Measurements from ENCODE around the gene TUBB1. TPM values are rescaled to one million over a fixed set of nuclear protein-coding genes. Genes with fewer than 3 reads are reported as not detected.
A peak's percentile ranks its signal among the peaks of the same experiment; 100 is the strongest.
"Not testable (repeated sequence)": the region's sequence is repeated elsewhere in the genome, so short reads cannot be mapped to it uniquely, and the experiment has no call there.

TUBB1 gene
- polyA plus RNA-seq, 1 donor from 2014 or later, result 7.8 TPM

- Mint-ChIP-seq H3K9me3 (no peaks in the 10 kb centered on the region), H3K27ac (peak overlapping the region in 2 of 3 donors; percentile 80 to 88), H3K27me3 (no peaks in the 10 kb centered on the region), H3K4me1 (peaks cover 29 to 48% (median 38%) of the 10 kb centered on the region in 3 donors), H3K36me3 (peaks cover 4% of the 10 kb centered on the region), H3K4me3 (peak overlapping the region; percentile 89 to 98 (median 97))
These were observed 11.8 kb downstream of the TUBB1 start for GRCh38 chr20:59030911-59031563.

- H3K4me1 Mint-ChIP-seq, result peaks cover 29 to 44% (median 38%) of the 10 kb centered on the region in 3 donors
- H3K4me3 Mint-ChIP-seq, result peak overlapping the region; percentile 89 to 98 (median 97)
- H3K9me3 Mint-ChIP-seq, result no peaks in the 10 kb centered on the region
- H3K27ac Mint-ChIP-seq, result peak overlapping the region; percentile 80 to 95 (median 88)
- H3K36me3 Mint-ChIP-seq, result peaks cover 4% of the 10 kb centered on the region
- no peaks in the 10 kb centered on the region for H3K27me3 Mint-ChIP-seq
These were observed 12.4 kb downstream of the TUBB1 start for GRCh38 chr20:59031564-59032022.

- Mint-ChIP-seq H3K9me3 (no peaks in the 10 kb centered on the region), H3K27me3 (no peaks in the 10 kb centered on the region), H3K4me3 (peak within 1 kb of the TSS; percentile 89 to 98 (median 97)), H3K36me3 (peaks cover 8% of the 10 kb centered on the region), H3K4me1 (peaks cover 27 to 41% (median 38%) of the 10 kb centered on the region in 3 donors), H3K27ac (peak within 1 kb of the TSS; percentile 80 to 95 (median 88))
These were observed 12.9 kb downstream of the TUBB1 start, which contains the start of gene ATP5F1E for GRCh38 chr20:59032023-59032712. ATP5F1E (minus strand) TSS chr20:59032335; CDS start chr20:59032251, 84 bp downstream.

GRCh38 chr20:59032713-59033059 lies 13.5 kb downstream of the TUBB1 start:
- Mint-ChIP-seq H3K27ac (peak overlapping the region; percentile 80 to 91 (median 88)), H3K27me3 (no peaks in the 10 kb centered on the region), H3K36me3 (peaks cover 10% of the 10 kb centered on the region), H3K9me3 (no peaks in the 10 kb centered on the region), H3K4me1 (peaks cover 25 to 38% (median 38%) of the 10 kb centered on the region in 3 donors), H3K4me3 (peak overlapping the region; percentile 86 to 98 (median 94))

- H3K27me3 Mint-ChIP-seq, result no peaks in the 10 kb centered on the region
- no peaks in the 10 kb centered on the region for H3K9me3 Mint-ChIP-seq
- peaks cover 25 to 38% (median 36%) of the 10 kb centered on the region in 3 donors for H3K4me1 Mint-ChIP-seq
- peak overlapping the region; percentile 86 to 98 (median 94) for H3K4me3 Mint-ChIP-seq
- H3K27ac Mint-ChIP-seq, result peak overlapping the region; percentile 80 to 91 (median 88)
- H3K36me3 Mint-ChIP-seq, result peaks cover 10% of the 10 kb centered on the region
These were observed 13.9 kb downstream of the TUBB1 start for GRCh38 chr20:59033093-59033492.

- Mint-ChIP-seq H3K27ac (peak overlapping the region in 2 of 3 donors; percentile 25 to 74), H3K27me3 (no peaks in the 10 kb centered on the region)
These were observed 14.5 kb downstream of the TUBB1 start for GRCh38 chr20:59033616-59034165.

GRCh38 chr20:59035381-59035780 lies 16.2 kb downstream of the TUBB1 start:
- H3K36me3 Mint-ChIP-seq, result peaks cover 10% of the 10 kb centered on the region
- peak overlapping the region in 1 of 3 donors; percentile 16 for H3K27ac Mint-ChIP-seq
- peak overlapping the region in 1 of 4 donors; percentile 68 for H3K4me3 Mint-ChIP-seq
- H3K27me3 Mint-ChIP-seq, result no peaks in the 10 kb centered on the region
- H3K9me3 Mint-ChIP-seq, result no peaks in the 10 kb centered on the region
- peaks cover 22 to 37% (median 32%) of the 10 kb centered on the region in 3 donors for H3K4me1 Mint-ChIP-seq

More at GRCh38 chr20:59033616-59034165, 14.5 kb downstream of the TUBB1 start:
- Mint-ChIP-seq H3K9me3 (no peaks in the 10 kb centered on the region), H3K4me3 (peak overlapping the region in 2 of 4 donors; percentile 80 to 81), H3K4me1 (peaks cover 22 to 35% (median 33%) of the 10 kb centered on the region in 3 donors), H3K36me3 (peaks cover 10% of the 10 kb centered on the region)

GRCh38 chr20:59037386-59037785 lies 18.2 kb downstream of the TUBB1 start:
- no peaks in the 10 kb centered on the region for H3K9me3 Mint-ChIP-seq
- peak overlapping the region in 1 of 3 donors; percentile 17 for H3K27ac Mint-ChIP-seq
- H3K27me3 Mint-ChIP-seq, result no peaks in the 10 kb centered on the region
- H3K4me3 Mint-ChIP-seq, result peak overlapping the region in 1 of 4 donors; percentile 12
- peaks cover 10% of the 10 kb centered on the region for H3K36me3 Mint-ChIP-seq
- peaks cover 23 to 38% (median 32%) of the 10 kb centered on the region in 3 donors for H3K4me1 Mint-ChIP-seq

- Mint-ChIP-seq H3K27ac (peak overlapping the region in 1 of 3 donors; percentile 23), H3K4me1 (peaks cover 31 to 48% (median 36%) of the 10 kb centered on the region in 3 donors), H3K4me3 (peak overlapping the region in 2 of 4 donors; percentile 32 to 82), H3K36me3 (peaks cover 10% of the 10 kb centered on the region), H3K27me3 (no peaks in the 10 kb centered on the region), H3K9me3 (no peaks in the 10 kb centered on the region)
These were observed 20.0 kb downstream of the TUBB1 start for GRCh38 chr20:59039233-59039632.

- no peaks in the 10 kb centered on the region for H3K9me3 Mint-ChIP-seq
- H3K27me3 Mint-ChIP-seq, result no peaks in the 10 kb centered on the region
- H3K4me3 Mint-ChIP-seq, result peak overlapping the region; percentile 60 to 94 (median 87)
- H3K27ac Mint-ChIP-seq, result peak overlapping the region; percentile 55 to 94 (median 85)
- peaks cover 6% of the 10 kb centered on the region for H3K36me3 Mint-ChIP-seq
- H3K4me1 Mint-ChIP-seq, result peaks cover 37 to 48% (median 43%) of the 10 kb centered on the region in 3 donors
These were observed 21.4 kb downstream of the TUBB1 start for GRCh38 chr20:59040667-59041066.

- Mint-ChIP-seq H3K4me1 (peaks cover 37 to 48% (median 43%) of the 10 kb centered on the region in 3 donors), H3K4me3 (peak overlapping the region; percentile 82 to 95 (median 91)), H3K27ac (peak overlapping the region in 2 of 3 donors; percentile 85 to 94)
These were observed 22.3 kb downstream of the TUBB1 start for GRCh38 chr20:59041487-59041886.

GRCh38 chr20:59042151-59042795 lies 23.0 kb downstream of the TUBB1 start, which contains the start of gene PRELID3B:
PRELID3B (minus strand) TSS chr20:59042786; CDS start chr20:59042730, 56 bp downstream.
- H3K4me1 Mint-ChIP-seq, result peaks cover 37 to 47% (median 46%) of the 10 kb centered on the region in 3 donors
- H3K9me3 Mint-ChIP-seq, result no peaks in the 10 kb centered on the region
- H3K36me3 Mint-ChIP-seq, result peaks cover under 1% of the 10 kb centered on the region
- H3K4me3 Mint-ChIP-seq, result peak within 1 kb of the TSS; percentile 82 to 97 (median 94)
- H3K27ac Mint-ChIP-seq, result peak within 1 kb of the TSS; percentile 85 to 95 (median 94)
- H3K27me3 Mint-ChIP-seq, result no peaks in the 10 kb centered on the region

More at GRCh38 chr20:59041487-59041886, 22.3 kb downstream of the TUBB1 start:
- H3K36me3 Mint-ChIP-seq, H3K27me3 Mint-ChIP-seq, H3K9me3 Mint-ChIP-seq: not testable (repeated sequence)

GRCh38 chr20:59042796-59043631 lies 23.8 kb downstream of the TUBB1 start:
- no peaks in the 10 kb centered on the region for H3K27me3 Mint-ChIP-seq
- H3K36me3 Mint-ChIP-seq, result no peaks in the 10 kb centered on the region
- H3K9me3 Mint-ChIP-seq, result no peaks in the 10 kb centered on the region
- peaks cover 37 to 50% (median 45%) of the 10 kb centered on the region in 3 donors for H3K4me1 Mint-ChIP-seq
- peak overlapping the region; percentile 82 to 97 (median 94) for H3K4me3 Mint-ChIP-seq
- H3K27ac Mint-ChIP-seq, result peak overlapping the region; percentile 85 to 95 (median 94)
